HepG2 (cell line): ENCODE data around the gene CUL4A.

Experiments used
- ARHGAP35 ChIP-seq: sonication (generic); formaldehyde crosslinking; IDR thresholded peaks from 2 replicates; pipeline ENCODE4 v1.9.0; 2022; ENCODE audit warnings: mild to moderate bottlenecking, inconsistent platforms, moderate library complexity, missing genetic modification reagents, borderline replicate concordance
- HCFC1 ChIP-seq: fragments of 150-350 bp; IDR thresholded peaks from 2 replicates; pipeline ENCODE4 v1.6.1; 2014; ENCODE audit warnings: low read depth, low read length
- KAT8 ChIP-seq: IDR thresholded peaks from 2 replicates; pipeline ENCODE4 v1.6.1; 2016; ENCODE audit warnings: missing genetic modification reagents, missing compliant biosample characterization
- TAF1 ChIP-seq: sonication (generic); formaldehyde crosslinking; IDR thresholded peaks from 2 replicates; pipeline ENCODE4 v1.4.0; 2020; ENCODE audit warnings: missing genetic modification reagents
- ZNF20 ChIP-seq: sonication (generic); formaldehyde crosslinking; IDR thresholded peaks from 2 replicates; pipeline ENCODE4 v1.4.0; 2020; ENCODE audit warnings: mild to moderate bottlenecking, moderate library complexity, missing genetic modification reagents
- ZNF432 ChIP-seq: sonication (generic); formaldehyde crosslinking; IDR thresholded peaks from 2 replicates; pipeline ENCODE4 v1.5.0; 2020; ENCODE audit warnings: missing genetic modification reagents, mild to moderate bottlenecking, borderline replicate concordance
- ZNF777 ChIP-seq: sonication (generic); formaldehyde crosslinking; IDR thresholded peaks from 2 replicates; pipeline ENCODE4 v1.4.0; 2020; ENCODE audit warnings: missing genetic modification reagents
- TF ChIP-seq, protein P1 (sequence below): sonication (generic); formaldehyde crosslinking; IDR thresholded peaks from 2 replicates; pipeline ENCODE4 v1.8.1; 2023; ENCODE audit warnings: missing genetic modification reagents, inconsistent platforms, borderline replicate concordance
- TF ChIP-seq, protein P2 (sequence below): IDR thresholded peaks from 2 replicates; pipeline ENCODE4 v1.6.1; 2012; ENCODE audit warnings: low read depth, low read length, improper control_type of control experiment
- TF ChIP-seq, protein P3 (sequence below): sonication (generic); formaldehyde crosslinking; IDR thresholded peaks from 2 replicates; pipeline ENCODE4 v1.8.1; 2022; ENCODE audit warnings: mild to moderate bottlenecking, missing genetic modification reagents
- TF ChIP-seq, protein P4 (sequence below): sonication (generic); formaldehyde crosslinking; IDR thresholded peaks from 2 replicates; pipeline ENCODE4 v1.5.0; 2020; ENCODE audit warnings: mild to moderate bottlenecking, missing genetic modification reagents, moderate library complexity
- TF ChIP-seq, protein P5 (sequence below): sonication (generic); formaldehyde crosslinking; IDR thresholded peaks from 2 replicates; pipeline ENCODE4 v1.5.0; 2020; ENCODE audit warnings: mild to moderate bottlenecking, missing genetic modification reagents
- TF ChIP-seq, protein P6 (sequence below): IDR thresholded peaks from 2 replicates; pipeline ENCODE4 v1.6.1; 2016; ENCODE audit warnings: missing compliant biosample characterization, missing genetic modification reagents, borderline replicate concordance

DNA sequence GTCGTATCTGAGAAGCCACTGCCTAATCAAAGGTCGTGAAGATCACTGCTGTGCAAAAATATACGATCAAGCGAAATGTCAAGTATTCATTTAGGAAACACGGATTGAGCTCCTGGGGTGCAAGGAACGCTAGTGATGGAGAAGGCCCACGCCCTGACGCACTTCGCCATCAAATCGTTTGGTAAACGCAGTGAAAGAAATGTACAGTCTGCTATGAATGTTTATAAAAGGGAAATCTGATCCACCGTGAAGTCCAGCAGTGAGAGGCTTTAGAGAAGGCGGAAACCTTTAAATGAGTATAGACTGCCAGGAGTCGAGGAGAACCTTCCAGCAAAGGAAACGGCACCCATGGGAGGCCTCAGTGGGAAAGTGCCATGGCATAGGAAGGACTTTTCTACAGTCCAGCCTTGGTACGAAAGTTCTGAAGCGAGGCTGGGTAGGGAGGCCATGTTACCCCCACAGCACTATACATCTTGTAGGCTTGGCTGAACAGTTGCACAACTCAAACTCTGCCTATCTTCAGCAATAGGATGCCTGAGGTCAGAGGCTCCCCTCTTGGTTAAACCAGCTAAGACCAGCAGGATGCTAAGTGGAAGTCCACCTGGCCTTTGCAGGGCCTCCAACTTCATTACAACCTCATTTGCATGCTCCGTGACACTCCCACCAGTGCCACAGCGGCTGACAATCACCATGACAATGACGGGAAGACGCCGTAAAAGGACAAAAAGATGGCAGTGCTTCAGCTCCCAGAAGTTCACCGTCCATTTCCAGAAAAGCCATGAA, 21.3 kb upstream of the CUL4A start:
- TF ChIP-seq, protein P1, sequence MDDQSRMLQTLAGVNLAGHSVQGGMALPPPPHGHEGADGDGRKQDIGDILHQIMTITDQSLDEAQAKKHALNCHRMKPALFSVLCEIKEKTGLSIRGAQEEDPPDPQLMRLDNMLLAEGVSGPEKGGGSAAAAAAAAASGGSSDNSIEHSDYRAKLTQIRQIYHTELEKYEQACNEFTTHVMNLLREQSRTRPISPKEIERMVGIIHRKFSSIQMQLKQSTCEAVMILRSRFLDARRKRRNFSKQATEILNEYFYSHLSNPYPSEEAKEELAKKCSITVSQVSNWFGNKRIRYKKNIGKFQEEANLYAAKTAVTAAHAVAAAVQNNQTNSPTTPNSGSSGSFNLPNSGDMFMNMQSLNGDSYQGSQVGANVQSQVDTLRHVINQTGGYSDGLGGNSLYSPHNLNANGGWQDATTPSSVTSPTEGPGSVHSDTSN (CRISPR knock-in tag), result no peak
- TF ChIP-seq, protein P2, sequence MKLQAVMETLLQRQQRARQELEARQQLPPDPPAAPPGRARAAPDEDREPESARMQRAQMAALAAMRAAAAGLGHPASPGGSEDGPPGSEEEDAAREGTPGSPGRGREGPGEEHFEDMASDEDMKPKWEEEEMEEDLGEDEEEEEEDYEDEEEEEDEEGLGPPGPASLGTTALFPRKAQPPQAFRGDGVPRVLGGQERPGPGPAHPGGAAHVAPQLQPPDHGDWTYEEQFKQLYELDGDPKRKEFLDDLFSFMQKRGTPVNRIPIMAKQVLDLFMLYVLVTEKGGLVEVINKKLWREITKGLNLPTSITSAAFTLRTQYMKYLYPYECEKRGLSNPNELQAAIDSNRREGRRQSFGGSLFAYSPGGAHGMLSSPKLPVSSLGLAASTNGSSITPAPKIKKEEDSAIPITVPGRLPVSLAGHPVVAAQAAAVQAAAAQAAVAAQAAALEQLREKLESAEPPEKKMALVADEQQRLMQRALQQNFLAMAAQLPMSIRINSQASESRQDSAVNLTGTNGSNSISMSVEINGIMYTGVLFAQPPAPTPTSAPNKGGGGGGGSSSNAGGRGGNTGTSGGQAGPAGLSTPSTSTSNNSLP, result no peak
- TF ChIP-seq ARHGAP35 (CRISPR knock-in tag) (no peak), TAF1 (CRISPR knock-in tag) (no peak), HCFC1 (no peak), ZNF777 (CRISPR knock-in tag) (no peak), ZNF20 (CRISPR knock-in tag) (no peak), ZNF432 (CRISPR knock-in tag) (no peak), KAT8 (CRISPR knock-in tag) (no peak)
- TF ChIP-seq, protein P3, sequence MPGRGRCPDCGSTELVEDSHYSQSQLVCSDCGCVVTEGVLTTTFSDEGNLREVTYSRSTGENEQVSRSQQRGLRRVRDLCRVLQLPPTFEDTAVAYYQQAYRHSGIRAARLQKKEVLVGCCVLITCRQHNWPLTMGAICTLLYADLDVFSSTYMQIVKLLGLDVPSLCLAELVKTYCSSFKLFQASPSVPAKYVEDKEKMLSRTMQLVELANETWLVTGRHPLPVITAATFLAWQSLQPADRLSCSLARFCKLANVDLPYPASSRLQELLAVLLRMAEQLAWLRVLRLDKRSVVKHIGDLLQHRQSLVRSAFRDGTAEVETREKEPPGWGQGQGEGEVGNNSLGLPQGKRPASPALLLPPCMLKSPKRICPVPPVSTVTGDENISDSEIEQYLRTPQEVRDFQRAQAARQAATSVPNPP (CRISPR knock-in tag), result no peak
- TF ChIP-seq, protein P4, sequence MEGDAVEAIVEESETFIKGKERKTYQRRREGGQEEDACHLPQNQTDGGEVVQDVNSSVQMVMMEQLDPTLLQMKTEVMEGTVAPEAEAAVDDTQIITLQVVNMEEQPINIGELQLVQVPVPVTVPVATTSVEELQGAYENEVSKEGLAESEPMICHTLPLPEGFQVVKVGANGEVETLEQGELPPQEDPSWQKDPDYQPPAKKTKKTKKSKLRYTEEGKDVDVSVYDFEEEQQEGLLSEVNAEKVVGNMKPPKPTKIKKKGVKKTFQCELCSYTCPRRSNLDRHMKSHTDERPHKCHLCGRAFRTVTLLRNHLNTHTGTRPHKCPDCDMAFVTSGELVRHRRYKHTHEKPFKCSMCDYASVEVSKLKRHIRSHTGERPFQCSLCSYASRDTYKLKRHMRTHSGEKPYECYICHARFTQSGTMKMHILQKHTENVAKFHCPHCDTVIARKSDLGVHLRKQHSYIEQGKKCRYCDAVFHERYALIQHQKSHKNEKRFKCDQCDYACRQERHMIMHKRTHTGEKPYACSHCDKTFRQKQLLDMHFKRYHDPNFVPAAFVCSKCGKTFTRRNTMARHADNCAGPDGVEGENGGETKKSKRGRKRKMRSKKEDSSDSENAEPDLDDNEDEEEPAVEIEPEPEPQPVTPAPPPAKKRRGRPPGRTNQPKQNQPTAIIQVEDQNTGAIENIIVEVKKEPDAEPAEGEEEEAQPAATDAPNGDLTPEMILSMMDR (CRISPR knock-in tag), result no peak
- TF ChIP-seq, protein P5, sequence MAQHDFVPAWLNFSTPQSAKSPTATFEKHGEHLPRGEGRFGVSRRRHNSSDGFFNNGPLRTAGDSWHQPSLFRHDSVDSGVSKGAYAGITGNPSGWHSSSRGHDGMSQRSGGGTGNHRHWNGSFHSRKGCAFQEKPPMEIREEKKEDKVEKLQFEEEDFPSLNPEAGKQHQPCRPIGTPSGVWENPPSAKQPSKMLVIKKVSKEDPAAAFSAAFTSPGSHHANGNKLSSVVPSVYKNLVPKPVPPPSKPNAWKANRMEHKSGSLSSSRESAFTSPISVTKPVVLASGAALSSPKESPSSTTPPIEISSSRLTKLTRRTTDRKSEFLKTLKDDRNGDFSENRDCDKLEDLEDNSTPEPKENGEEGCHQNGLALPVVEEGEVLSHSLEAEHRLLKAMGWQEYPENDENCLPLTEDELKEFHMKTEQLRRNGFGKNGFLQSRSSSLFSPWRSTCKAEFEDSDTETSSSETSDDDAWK (CRISPR knock-in tag), result no peak
- TF ChIP-seq, protein P6, sequence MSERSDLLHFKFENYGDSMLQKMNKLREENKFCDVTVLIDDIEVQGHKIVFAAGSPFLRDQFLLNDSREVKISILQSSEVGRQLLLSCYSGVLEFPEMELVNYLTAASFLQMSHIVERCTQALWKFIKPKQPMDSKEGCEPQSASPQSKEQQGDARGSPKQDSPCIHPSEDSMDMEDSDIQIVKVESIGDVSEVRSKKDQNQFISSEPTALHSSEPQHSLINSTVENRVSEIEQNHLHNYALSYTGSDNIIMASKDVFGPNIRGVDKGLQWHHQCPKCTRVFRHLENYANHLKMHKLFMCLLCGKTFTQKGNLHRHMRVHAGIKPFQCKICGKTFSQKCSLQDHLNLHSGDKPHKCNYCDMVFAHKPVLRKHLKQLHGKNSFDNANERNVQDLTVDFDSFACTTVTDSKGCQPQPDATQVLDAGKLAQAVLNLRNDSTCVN, result no peak
